ENCODE measurements around the gene GALM.
"Not testable (repeated sequence)": the region's sequence is repeated elsewhere in the genome, so short reads cannot be mapped to it uniquely, and the experiment has no call there.

Gene GALM

DNA sequence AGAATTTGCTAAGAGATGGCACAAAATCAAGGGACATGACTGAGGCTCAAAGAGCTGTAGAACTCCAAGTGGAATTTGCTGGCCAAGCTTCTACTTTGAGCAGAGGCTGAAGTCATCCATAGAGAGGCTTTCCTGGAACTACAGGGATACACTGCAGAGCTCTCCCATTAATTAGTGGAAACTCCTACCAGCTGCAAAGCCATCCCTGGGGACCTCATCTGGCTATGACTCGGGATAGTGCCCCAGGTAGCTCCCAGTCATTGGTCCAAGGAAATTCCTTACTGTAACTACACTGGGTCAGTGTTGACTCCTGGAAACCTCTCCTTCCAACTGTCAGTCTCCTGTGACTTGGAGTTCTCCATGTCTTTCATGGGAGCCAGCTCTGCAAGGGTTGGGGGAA is 10.5 kb upstream of the GALM start:
- no peak for TF ChIP-seq GATA1 (IDR thresholded peaks at IDR 0.05; ENCODE audit: low read depth, low read length)
- no peak for TF ChIP-seq POLR2A (IDR thresholded peaks at IDR 0.05; ENCODE audit: low read length)
- no peak for DNase-seq

DNA sequence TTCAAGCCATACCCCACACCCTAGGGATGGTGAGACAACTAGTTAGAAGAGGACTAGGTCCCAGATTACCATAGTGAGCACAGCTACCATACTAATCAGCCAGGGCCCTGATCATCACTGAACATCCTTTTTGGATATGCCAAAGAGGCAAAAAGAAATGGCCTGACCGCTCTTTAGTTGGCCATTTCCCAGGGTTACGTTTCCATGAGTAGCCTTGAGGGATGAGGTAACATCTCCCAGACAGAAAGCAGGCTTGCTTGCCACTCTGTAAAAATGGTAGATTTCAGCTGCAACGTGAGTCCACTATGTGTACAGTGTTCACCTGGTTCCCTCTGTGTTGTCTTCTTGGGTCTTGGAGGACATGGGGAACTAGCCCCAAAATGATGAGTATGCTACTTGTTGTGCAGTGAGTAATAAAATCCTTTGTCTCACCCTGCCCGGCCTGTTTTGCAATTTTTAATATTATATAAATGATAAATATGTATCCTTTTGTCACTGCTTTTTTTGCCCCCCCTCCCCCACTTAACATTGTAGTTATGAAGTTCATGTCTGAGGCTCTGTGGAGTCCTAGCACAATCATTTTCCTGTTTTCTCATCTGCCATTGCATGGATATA is 8.9 kb upstream of the GALM start:
- TF ChIP-seq POLR2A (IDR thresholded peaks at IDR 0.05; ENCODE audit: low read length) (no peak), GATA1 (IDR thresholded peaks at IDR 0.05; ENCODE audit: low read depth, low read length) (no peak)
- no peak for DNase-seq

DNA sequence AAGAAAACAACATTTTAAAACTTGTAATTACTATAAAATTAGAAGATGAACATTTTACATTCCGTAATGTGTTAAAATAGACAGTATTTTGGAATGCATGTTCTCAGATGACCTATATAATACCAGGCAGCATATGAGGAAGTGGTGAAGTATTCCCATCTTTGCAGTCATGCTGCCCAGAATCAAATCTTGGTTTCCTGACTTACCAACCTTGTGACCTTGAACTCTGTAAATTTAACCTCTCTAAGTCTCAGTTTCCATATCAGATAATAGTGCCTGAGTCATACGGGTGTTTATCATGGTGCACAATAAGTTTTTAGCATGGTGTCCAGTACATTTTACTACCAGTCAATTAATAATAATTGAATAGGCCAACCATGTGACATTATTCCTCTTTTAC is 7.3 kb upstream of the GALM start:
- no peak for TF ChIP-seq GATA1 (IDR thresholded peaks at IDR 0.05; ENCODE audit: low read depth, low read length)
- no peak for TF ChIP-seq POLR2A (IDR thresholded peaks at IDR 0.05; ENCODE audit: low read length)
- DNase-seq = peak in 1 of 2 experiments; percentile 37

DNA sequence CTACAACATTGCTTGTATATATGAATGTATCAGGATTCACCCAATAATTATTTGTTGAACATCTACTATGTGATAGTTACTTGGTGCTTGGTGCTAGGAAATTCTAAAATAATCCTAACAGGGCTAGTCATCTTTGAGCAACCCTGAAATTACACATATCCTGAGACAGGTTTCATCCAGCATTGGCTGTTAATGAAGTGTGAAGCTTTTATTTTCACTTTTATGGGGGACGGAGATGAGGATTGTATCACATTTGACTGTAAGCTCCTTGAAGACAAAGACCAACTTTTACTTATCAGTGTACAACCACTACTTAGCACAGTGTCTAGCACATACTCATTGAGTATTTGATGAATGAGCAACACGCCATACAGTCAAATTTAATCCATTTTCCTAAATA is 6.8 kb upstream of the GALM start:
- TF ChIP-seq POLR2A (IDR thresholded peaks at IDR 0.05; ENCODE audit: low read length) (no peak), GATA1 (IDR thresholded peaks at IDR 0.05; ENCODE audit: low read depth, low read length) (no peak)
- DNase-seq = no peak

DNA sequence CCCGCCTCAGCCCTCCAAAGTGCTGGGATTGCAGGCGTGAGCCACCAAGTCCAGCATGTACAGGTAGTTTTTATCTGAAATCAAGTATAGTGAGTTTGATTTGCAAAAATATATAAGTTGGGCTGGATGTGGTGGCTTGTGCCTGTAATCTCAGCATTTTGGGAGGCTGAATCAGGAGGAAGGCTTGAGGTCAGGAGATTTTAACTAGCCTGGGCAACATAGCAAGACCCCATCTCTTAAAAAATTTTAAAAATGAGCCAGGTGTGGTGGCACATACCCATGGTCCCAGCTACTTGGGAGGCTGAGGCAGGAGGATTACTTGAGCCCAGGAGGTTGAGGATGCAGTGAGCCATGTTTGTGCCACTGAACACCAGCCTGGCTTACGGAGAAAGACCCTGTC is 5.6 kb upstream of the GALM start:
- TF ChIP-seq GATA1 (IDR thresholded peaks at IDR 0.05; ENCODE audit: low read depth, low read length) (no peak), POLR2A (IDR thresholded peaks at IDR 0.05; ENCODE audit: low read length) (no peak)

DNA sequence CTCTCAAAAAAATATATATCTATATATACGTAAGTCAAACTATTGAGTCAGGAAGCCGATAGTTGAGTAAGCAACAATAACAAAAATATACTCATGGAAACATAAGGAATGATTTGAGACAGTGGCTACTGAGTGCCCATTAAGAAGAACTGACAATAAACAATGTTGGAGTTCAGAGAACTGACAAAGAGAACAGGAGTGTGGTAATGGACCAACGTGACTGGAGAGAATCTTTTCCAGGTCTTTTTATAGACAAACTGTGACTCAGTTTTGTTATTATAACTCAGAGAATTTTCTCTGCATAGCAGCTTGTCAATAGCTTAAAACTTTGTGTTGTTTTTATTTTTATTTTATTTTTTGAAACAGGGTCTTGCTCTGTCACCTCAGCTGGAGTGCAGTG is 4.6 kb upstream of the GALM start:
- TF ChIP-seq GATA1 (IDR thresholded peaks at IDR 0.05; ENCODE audit: low read depth, low read length) (no peak), POLR2A (IDR thresholded peaks at IDR 0.05; ENCODE audit: low read length) (no peak)
- DNase-seq = no peak

More for the DNA sequence above, 5.6 kb upstream of the GALM start:
- DNase-seq = no peak

DNA sequence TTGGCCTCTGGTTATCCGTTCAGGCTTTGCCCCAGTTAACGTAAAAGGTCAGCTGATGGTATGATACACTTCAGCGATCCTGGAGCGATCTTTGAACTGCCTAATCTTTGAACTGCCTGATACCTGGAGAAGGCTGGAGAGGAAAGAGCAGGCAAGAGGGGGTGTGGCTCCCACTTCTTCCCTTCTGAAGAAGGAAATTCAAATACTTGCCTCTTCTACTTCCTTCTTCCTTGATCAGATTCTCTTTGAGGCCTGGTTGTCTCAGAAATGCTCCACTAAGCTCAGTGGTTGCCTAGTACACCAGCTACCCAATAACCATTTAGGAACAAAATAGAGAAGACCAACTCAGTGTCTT is 619 bp downstream of the GALM start:
- peak in 1 of 2 experiments; percentile 47 for DNase-seq
- TF ChIP-seq POLR2A (IDR thresholded peaks at IDR 0.05; ENCODE audit: low read length) (no peak), GATA1 (IDR thresholded peaks at IDR 0.05; ENCODE audit: low read depth, low read length) (no peak)

DNA sequence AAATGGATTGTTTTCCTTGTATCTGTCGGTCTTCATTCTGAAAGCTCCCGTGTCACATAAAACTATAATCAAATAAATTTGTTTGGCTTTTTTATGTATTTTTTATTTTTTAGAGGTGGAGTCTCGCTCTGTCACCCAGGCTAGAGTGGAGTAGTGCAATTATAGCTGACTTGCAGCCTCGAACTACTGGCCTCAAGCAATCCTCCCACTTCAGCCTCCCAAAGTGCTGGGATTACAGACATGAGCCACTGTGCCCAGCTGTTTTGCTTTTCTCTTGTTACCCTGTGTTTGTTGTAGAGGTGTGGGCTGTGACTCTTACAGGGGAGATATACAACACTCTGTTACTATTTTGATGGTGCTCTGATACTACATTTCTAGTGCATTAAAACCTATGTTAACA is 2.2 kb downstream of the GALM start:
- TF ChIP-seq POLR2A (IDR thresholded peaks at IDR 0.05; ENCODE audit: low read length) (no peak), GATA1 (IDR thresholded peaks at IDR 0.05; ENCODE audit: low read depth, low read length) (no peak)
- DNase-seq = no peak

DNA sequence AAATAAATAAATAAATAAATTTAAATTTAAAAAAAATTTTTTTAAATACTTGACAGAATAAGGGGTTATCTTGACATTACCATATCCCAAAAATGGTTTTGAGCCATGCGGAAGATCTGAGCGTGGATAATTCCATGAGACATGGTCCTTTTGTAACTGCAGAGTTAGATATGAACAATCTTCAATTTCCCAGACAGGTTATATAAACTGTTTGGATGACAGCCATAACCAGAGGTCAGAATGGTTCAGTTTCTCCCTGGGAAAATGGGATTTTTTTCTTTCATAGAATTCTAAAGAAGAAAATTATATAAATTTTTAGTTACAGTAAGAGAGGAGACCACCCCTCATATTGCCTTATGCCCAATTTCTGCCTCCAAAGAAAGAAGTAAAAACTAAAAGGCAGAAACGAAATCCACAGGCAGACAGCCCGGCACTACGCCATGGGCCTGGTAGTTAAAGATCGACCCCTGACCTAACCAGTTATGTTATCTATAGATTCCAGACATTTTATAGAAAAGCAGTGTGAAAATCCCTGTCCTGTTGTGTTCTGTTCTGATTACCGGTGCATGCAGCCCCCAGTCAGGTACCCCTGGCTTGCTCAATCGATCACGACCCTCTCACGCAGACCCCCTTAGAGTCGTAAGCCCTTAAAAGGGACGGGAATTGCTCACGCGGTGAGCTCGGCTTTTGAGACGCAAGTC is 3.0 kb downstream of the GALM start:
- TF ChIP-seq POLR2A (IDR thresholded peaks at IDR 0.05; ENCODE audit: low read length) (no peak), GATA1 (IDR thresholded peaks at IDR 0.05; ENCODE audit: low read depth, low read length) (no peak)
- peak; percentile 45 to 79 for DNase-seq

DNA sequence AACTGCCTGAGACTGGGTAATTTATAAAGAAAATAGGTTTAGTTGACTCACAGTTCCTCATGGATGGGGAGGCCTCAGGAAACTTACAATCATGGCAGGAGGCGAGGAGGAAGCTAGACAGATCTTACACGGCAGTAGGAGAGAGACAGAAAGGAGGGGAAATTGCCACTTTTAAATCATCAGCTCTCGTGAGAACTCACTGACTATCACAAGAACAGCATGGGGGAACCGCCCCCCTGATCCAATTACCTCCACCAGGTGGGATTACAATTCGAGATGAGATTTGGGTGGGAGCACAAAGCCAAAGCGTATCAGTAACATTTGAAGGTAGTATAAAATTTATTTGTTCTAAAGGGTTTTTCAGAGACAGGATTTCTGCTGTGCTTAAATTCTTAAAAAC is 5.4 kb downstream of the GALM start:
- TF ChIP-seq GATA1 (IDR thresholded peaks at IDR 0.05; ENCODE audit: low read depth, low read length) (no peak), POLR2A (IDR thresholded peaks at IDR 0.05; ENCODE audit: low read length) (no peak)
- DNase-seq = no peak

DNA sequence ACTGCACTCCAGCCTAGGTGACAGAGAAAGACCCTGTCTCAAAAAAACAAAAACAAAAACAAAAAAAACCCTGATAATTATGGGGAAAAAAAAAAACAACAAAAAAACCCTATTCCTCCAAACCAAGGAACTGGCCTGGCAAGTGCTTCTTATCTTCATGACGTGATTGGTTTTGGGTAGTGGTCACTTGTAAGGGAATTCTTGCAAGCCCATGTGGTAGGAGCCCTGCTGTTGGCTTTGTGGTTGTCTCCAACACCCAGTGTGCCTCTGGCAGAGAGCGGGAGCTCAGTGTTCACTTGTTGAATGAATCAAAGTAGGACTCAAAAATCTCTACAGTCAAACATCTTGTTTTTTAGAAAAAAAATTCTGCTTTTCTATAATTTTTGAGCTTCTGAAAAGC is 6.0 kb downstream of the GALM start:
- no peak for DNase-seq
- TF ChIP-seq POLR2A (IDR thresholded peaks at IDR 0.05; ENCODE audit: low read length) = no peak
- TF ChIP-seq GATA1 (IDR thresholded peaks at IDR 0.05; ENCODE audit: low read depth, low read length) = no peak

DNA sequence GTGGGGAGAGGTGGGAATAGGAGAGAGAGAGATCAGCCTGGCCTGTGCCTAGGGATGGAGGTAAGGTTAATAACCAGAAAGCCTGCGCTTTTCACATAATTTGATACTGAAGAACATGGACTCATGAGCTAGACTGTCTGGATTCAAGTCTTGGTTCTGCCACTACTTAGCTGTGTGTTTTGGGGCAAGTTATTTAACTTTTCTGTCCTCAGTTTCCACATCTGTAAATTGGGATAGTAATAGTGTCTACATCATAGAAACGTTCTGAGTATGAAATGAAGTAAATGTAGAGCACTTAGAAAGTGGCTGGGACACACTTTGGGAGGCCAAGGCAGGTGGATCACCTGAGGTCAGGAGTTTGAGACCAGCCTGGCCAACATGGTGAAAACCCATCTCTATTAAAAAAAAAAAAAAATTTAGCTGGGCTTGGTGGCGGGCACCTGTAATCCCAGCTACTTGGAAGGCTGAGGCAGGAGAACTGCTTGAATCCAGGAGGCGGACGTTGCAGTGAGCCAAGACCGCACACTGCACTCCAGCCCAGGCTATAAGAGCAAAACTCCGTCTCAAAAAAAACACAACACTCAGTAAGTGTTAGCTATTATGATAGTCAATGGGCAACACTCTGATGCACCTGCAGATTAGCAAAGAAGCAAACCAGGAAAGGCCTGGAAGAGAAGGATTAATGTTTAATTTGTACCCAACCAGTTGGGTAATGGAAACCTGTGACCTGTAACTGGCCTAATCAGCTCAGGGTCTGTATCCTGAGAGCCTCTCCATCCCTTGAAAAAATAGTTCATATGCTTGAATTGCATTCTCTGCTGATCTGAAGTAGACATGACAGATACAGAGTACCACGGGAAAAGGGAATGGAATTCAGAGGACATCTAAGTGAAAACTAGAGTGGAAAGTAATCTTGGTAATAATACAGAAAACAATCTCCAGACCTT is 6.8 kb downstream of the GALM start:
- no peak for DNase-seq
- TF ChIP-seq POLR2A (IDR thresholded peaks at IDR 0.05; ENCODE audit: low read length) = no peak
- no peak for TF ChIP-seq GATA1 (IDR thresholded peaks at IDR 0.05; ENCODE audit: low read depth, low read length)

DNA sequence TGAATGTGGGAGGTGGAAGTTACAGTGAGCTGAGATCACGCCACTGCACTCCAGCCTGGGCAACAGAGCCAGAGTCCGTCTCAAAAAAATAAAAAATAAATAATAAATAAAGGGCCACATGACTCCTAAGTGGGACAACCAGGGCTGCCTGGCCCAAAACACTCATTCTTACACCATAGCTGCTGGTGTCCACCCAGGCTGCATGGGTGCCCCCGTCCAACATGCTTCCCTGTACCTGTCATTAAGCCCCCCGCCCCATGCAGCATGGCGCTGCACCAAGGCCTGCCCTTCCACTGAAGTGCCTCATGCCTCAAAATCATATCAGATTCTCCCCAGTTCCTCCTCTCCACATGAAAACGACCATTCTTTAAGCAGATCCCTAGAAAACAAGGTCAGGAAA is 10.8 kb downstream of the GALM start:
- DNase-seq = no peak
- TF ChIP-seq POLR2A (IDR thresholded peaks at IDR 0.05; ENCODE audit: low read length) (no peak), GATA1 (IDR thresholded peaks at IDR 0.05; ENCODE audit: low read depth, low read length) (no peak)

DNA sequence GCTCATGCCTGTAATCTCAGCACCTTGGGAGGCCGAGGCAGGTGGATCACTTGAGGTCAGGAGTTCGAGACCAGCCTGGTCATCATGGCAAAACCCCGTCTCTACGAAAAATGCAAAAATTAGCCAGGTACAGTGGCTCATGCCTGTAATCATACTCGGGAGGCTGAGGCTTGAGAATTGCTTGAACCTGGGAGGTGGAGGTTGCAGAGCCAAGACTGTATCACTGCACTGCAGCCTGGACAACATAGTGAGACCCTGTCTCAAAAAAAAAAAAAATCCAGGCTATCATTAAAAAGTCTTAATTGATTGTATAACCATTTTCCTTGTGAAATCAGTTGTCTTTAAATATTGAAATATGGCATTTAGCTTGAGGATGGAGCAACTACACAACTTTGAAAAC is 15.0 kb downstream of the GALM start:
- not testable (repeated sequence) for DNase-seq
